Uterus (tissue), 2 donors: ENCODE results near the gene BPIFA2.

Experiments
- CTCF ChIP-seq, 4 experiments: fragments of 200-600 bp in 2 of 4; fragments of 450-650 bp in 2 of 4; sonication (generic) in 2 of 4; IDR thresholded peaks; one replicate each; pipeline ENCODE4 v1.5.1; 2016 to 2019; ENCODE audit warnings: antibody characterized with exemption in 4 of 4, mild to moderate bottlenecking in 2 of 4, moderate library complexity in 1 of 4
- POLR2A ChIP-seq, 2 donors: fragments of 450-650 bp; IDR thresholded peaks; one replicate each; pipeline ENCODE4 v1.6.1; 2016; ENCODE audit warnings: antibody characterized with exemption in 2 of 2, mild to moderate bottlenecking in 1 of 2, moderate library complexity in 1 of 2

DNA sequence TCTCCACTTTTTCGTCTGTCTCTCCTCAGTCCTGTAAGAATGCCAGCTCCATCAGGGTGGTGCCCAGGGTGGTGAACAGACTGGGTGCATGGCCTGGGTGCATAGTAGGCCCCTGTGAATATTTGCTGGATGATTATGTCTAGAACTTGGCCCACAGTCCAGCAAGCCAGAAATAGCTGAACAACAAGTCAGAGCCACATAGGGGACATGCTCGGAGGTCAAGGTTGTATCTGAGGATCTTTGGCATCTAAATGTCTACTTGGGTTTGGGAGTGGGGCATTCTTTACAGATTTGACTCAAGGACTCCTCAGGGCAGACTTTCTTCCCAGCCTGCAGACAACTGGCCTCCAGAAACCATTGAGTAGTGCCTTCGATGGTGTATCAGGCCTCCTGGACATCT lies 31.1 kb downstream of the BPIFA2 start:
- TF ChIP-seq CTCF (IDR thresholded peaks at IDR 0.05) (no peak), POLR2A (IDR thresholded peaks at IDR 0.05) (no peak)
